DND-41 (cell line): ENCODE data around the gene SEC14L2.
"Not testable (repeated sequence)": the region's sequence is repeated elsewhere in the genome, so short reads cannot be mapped to it uniquely, and the experiment has no call there.

ENCODE experiments used
- ATAC-seq: fragments of 200-7000 bp; cut with Tn5 transposase; 3 replicates; pipeline ENCODE4 v1.9.1; 2021; ENCODE audit warnings: low read depth; ENCODE audit not compliant: insufficient read depth
- DNase-seq: peaks from one replicate; pipeline ENCODE4 v3.0.0-alpha.2; 2020
- H2AFZ ChIP-seq: 2 replicates; pipeline ENCODE4 v1.6.0; 2012; ENCODE audit warnings: low read depth, low read length
- H3K27ac ChIP-seq: 2 replicates; pipeline ENCODE4 v1.5.1; 2012; ENCODE audit warnings: low read length, inconsistent platforms
- H3K27me3 ChIP-seq: fragments of 200-600 bp; sonication (generic); 2 replicates; pipeline ENCODE4 v1.6.0; 2012; ENCODE audit warnings: low read length, mild to moderate bottlenecking, inconsistent platforms; ENCODE audit not compliant: insufficient read depth, poor library complexity
- H3K36me3 ChIP-seq: 2 replicates; pipeline ENCODE4 v1.5.1; 2012; ENCODE audit warnings: low read length, inconsistent platforms; ENCODE audit not compliant: insufficient read depth
- H3K4me1 ChIP-seq: 2 replicates; pipeline ENCODE4 v1.5.1; 2012; ENCODE audit warnings: mild to moderate bottlenecking, low read length; ENCODE audit not compliant: insufficient read depth
- H3K4me2 ChIP-seq: 2 replicates; pipeline ENCODE4 v1.6.0; 2012; ENCODE audit warnings: mild to moderate bottlenecking, moderate library complexity, low read length, inconsistent platforms; ENCODE audit not compliant: insufficient read depth
- H3K4me3 ChIP-seq, 2 experiments: fragments of 200-600 bp in 1 of 2; shearing (Covaris generic) in 1 of 2; 2 replicates each; pipeline ENCODE4 v1.5.1; 2012 to 2016; ENCODE audit warnings: inconsistent platforms in 2 of 2, low read length in 2 of 2, mild to moderate bottlenecking in 2 of 2, low read depth in 1 of 2, moderate library complexity in 1 of 2
- H3K79me2 ChIP-seq: 2 replicates; pipeline ENCODE4 v1.6.0; 2012; ENCODE audit warnings: low read length, inconsistent platforms; ENCODE audit not compliant: insufficient read depth
- H3K9ac ChIP-seq: 2 replicates; pipeline ENCODE4 v1.6.0; 2012; ENCODE audit warnings: low read depth, mild to moderate bottlenecking, inconsistent platforms, low read length, moderate library complexity
- H3K9me3 ChIP-seq: 2 replicates; pipeline ENCODE4 v1.5.1; 2012; ENCODE audit warnings: low read length, moderate library complexity, mild to moderate bottlenecking, inconsistent platforms; ENCODE audit not compliant: insufficient read depth, severe bottlenecking
- H4K20me1 ChIP-seq: 2 replicates; pipeline ENCODE4 v1.6.0; 2012; ENCODE audit warnings: low read length; ENCODE audit not compliant: insufficient read depth
- CTCF ChIP-seq: IDR thresholded peaks from 2 replicates; pipeline ENCODE4 v1.5.1; 2012; ENCODE audit warnings: borderline replicate concordance, low read length, moderate library complexity, mild to moderate bottlenecking; ENCODE audit not compliant: poor library complexity, severe bottlenecking; ENCODE audit errors: extremely low read depth
- EZH2 ChIP-seq: IDR thresholded peaks from 3 replicates; pipeline ENCODE4 v1.6.1; 2012; ENCODE audit warnings: borderline replicate concordance, low read depth, mild to moderate bottlenecking, moderate library complexity, low read length, inconsistent platforms; ENCODE audit not compliant: severe bottlenecking

The SEC14L2 gene

DNA sequence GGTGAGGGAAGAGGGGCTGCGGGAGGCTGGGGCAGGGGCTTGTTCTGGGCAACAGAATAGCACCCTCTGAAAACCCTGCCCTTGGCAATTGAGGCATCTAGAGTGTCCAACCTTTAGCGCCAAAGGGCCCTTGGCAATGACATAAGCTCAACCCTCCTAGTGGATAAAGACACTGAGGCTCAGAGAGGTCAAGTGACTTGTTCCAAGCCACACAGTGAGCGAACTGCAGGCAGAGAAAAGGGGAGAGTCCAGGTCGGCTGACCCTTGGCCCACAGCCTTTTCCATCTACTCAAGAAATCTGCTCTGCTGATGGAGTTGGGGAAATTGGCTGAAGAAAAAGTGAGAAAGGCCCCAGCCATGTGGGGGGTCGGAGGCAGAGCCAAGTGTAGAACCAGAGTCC lies 2.9 kb downstream of the SEC14L2 start:
- Histone ChIP-seq H2AFZ (no peak overlapping the region), H3K36me3 (peaks cover 37% of the 10 kb centered on the region), H3K79me2 (peaks cover 64% of the 10 kb centered on the region), H3K4me3 (no peak overlapping the region), H3K27me3 (no peaks in the 10 kb centered on the region), H3K4me2 (peak overlapping the region; percentile 18; the same call in 1 of the 2 replicates), H3K9me3 (no peaks in the 10 kb centered on the region), H3K4me1 (peaks cover 41% of the 10 kb centered on the region), H3K27ac (peak overlapping the region; percentile 30), H4K20me1 (peaks cover 28% of the 10 kb centered on the region), H3K9ac (no peak overlapping the region)
- no peak for DNase-seq
- no peak for ATAC-seq
- no peak for TF ChIP-seq CTCF
- no peak for TF ChIP-seq EZH2

DNA sequence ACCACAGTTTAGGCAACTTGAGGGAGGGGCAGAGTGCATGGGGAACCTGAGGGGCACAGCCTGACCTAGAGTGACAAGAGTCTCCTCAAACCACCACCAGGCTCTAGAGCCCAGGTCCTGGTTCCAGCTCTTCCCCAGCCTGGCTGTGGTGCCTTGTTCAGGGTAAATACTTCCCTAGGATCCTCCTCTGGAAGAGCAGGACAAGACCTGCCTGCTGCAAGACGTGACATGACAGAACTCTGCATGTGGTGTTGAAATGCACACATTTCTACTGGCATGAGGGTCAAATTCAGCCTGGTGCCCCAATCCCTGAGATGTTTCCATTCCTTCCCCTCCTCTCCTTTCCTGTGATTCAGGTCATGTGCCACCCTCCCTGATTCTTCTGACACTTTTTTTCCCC lies 3.3 kb downstream of the SEC14L2 start:
- Histone ChIP-seq H3K4me3 (no peak overlapping the region), H3K9ac (no peak overlapping the region), H3K4me1 (peaks cover 41% of the 10 kb centered on the region), H3K79me2 (peaks cover 64% of the 10 kb centered on the region), H3K27me3 (no peaks in the 10 kb centered on the region), H3K36me3 (peaks cover 38% of the 10 kb centered on the region), H3K9me3 (no peaks in the 10 kb centered on the region), H3K4me2 (0 out of 2 replicates have a peak overlapping the region, but pooled peaks have one; percentile 18), H4K20me1 (peaks cover 29% of the 10 kb centered on the region), H2AFZ (no peak overlapping the region), H3K27ac (peak overlapping the region; percentile 30)
- no peak for ATAC-seq
- TF ChIP-seq EZH2 (no peak), CTCF (no peak)
- DNase-seq: no peak

DNA sequence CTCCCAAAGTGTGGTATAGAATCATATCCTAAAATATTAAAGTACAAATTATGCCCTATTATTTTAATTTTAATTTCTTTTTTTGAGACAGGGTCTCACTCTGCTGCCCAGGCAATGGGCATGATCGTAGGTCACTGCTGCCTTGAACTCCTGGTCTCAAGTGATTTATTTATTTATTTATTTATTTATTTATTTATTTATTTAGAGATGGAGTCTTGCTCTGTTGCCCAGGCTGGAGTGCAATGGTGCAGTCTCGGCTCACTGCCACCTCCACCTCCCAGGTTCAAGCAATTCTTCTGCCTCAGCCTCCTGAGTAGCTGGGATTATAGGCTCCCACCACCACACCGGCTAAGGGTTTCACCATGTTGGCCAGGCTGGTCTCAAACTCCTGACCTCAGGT lies 4.2 kb downstream of the SEC14L2 start:
- not testable (repeated sequence) for H3K27ac ChIP-seq, H3K27me3 ChIP-seq, ATAC-seq, DNase-seq, H3K4me2 ChIP-seq, H3K4me3 ChIP-seq, H2AFZ ChIP-seq, H3K9me3 ChIP-seq, H3K9ac ChIP-seq
- Histone ChIP-seq H3K4me1 (peaks cover 38% of the 10 kb centered on the region), H3K36me3 (peaks cover 47% of the 10 kb centered on the region), H4K20me1 (peaks cover 35% of the 10 kb centered on the region), H3K79me2 (peaks cover 67% of the 10 kb centered on the region)

GRCh38 chr22:30402028-30402765 lies 5.4 kb downstream of the SEC14L2 start:
- Histone ChIP-seq H3K27me3 (no peaks in the 10 kb centered on the region), H3K9me3 (no peaks in the 10 kb centered on the region), H3K9ac (no peak overlapping the region), H2AFZ (no peak overlapping the region), H3K4me2 (no peak overlapping the region), H3K4me3 (no peak overlapping the region), H3K36me3 (peaks cover 58% of the 10 kb centered on the region), H3K27ac (no peak overlapping the region), H3K79me2 (peaks cover 55% of the 10 kb centered on the region), H4K20me1 (peaks cover 35% of the 10 kb centered on the region), H3K4me1 (peaks cover 30% of the 10 kb centered on the region)
- TF ChIP-seq CTCF: no peak
- ATAC-seq (no peak), DNase-seq (no peak)

GRCh38 chr22:30402766-30403104 lies 5.9 kb downstream of the SEC14L2 start:
- H3K27me3 ChIP-seq, H3K27ac ChIP-seq, H3K9ac ChIP-seq, H3K4me3 ChIP-seq, ATAC-seq, H3K9me3 ChIP-seq, H2AFZ ChIP-seq, H3K4me2 ChIP-seq, DNase-seq: not testable (repeated sequence)
- H3K79me2 ChIP-seq: peaks cover 49% of the 10 kb centered on the region
- peaks cover 25% of the 10 kb centered on the region for H3K4me1 ChIP-seq
- peaks cover 35% of the 10 kb centered on the region for H4K20me1 ChIP-seq
- peaks cover 64% of the 10 kb centered on the region for H3K36me3 ChIP-seq
